DMS53 (cell line): ENCODE results near the gene VAMP8.
"Not testable (repeated sequence)": the region's sequence is repeated elsewhere in the genome, so short reads cannot be mapped to it uniquely, and the experiment has no call there.

ENCODE experiments used
- DNase-seq: peaks from one replicate; lab custom pipeline; 2025; lab: John Stamatoyannopoulos, UW

The VAMP8 gene

GRCh38 chr2:85547089-85547858, 30.1 kb upstream of the VAMP8 start:
- DNase-seq, result no peak

GRCh38 chr2:85547859-85548607, 29.4 kb upstream of the VAMP8 start:
- no peak for DNase-seq

DNA sequence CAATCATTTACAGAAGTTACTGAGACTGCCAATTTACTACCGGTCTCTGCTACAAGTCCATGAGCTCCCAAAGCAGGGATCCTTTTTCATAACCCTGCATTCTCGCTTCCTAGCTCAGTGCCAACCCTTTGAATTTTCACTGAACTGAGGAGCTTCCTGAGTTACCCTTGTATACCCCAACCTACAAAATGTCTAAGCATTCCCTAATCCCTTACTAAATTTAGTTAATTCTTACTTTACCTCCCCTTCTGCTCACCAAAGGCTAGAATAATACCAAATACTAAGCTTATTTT, 28.8 kb upstream of the VAMP8 start:
- DNase-seq, result no peak

DNA sequence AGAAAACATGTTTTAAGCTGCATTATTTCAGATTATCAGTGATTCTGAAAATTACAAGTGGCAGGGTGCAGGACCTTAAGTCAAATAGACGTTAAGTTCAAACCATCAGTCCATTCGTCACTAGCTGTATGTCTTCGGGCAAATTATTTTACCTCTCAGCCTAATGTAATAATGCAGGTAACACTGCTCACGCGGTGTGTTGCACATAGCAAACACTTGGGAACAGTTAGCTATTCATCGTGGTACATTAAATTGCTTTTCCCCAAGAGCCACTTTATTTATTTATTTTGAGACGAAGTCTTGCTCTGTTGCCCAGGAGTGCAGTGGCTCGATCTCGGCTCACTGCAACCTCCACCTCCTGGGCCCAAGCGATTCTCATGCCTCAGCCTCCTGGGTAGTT, 28.3 kb upstream of the VAMP8 start:
- no peak for DNase-seq

DNA sequence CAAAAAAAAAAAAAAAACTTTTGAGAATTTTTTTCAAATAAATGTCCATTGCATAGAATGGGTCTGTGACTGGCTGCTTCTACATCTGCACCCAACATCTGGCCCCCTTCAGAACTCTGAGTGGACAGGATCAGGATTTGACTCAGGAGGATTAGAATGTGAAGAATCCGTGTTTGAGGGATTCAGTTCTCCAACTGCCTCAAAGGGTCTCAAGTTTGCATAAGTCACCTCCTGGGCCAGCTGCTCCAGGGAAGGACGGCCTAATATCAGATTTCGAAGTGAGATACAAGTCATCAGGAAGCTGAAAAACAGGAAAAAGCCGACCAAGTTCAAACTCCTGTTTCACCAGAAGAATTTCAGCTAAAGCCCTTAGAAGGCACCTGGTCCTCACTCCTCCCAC, 27.6 kb upstream of the VAMP8 start:
- no peak for DNase-seq

GRCh38 chr2:85550486-85550885, 26.9 kb upstream of the VAMP8 start:
- DNase-seq, result no peak

GRCh38 chr2:85551698-85552678, 25.4 kb upstream of the VAMP8 start:
- peak; percentile 92 for DNase-seq

GRCh38 chr2:85553184-85553583, 24.2 kb upstream of the VAMP8 start:
- no peak for DNase-seq

DNA sequence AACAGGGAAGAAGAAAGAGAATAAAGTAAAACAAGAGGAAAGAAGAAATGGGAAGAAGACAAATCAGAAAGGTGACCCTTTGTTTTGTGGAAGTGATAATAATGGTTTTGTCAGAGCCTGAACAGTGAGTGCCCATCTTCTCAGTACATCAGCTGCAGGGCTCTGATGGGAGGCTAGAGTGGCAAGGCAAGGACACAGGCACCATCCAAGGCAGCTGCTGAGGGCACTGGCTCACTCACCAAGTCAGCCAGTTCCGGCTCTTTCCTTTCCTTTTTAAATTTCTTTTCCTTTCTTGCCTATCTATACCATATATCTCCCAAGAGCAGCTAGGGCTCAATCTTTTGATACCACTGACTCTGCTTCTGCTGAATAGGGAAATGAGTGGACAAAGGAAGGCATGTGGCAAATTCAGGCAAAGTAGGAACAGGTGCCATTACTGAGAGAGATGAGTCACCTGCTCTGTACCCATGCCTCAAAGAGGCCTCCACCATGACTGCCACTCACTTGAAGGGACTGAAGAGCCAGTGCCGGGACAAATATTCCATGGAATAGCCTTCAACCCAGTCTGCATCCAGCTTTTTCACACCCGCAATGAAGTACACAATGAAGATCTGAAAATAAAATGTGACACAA, 22.3 kb upstream of the VAMP8 start:
- DNase-seq, result peak; percentile 86

DNA sequence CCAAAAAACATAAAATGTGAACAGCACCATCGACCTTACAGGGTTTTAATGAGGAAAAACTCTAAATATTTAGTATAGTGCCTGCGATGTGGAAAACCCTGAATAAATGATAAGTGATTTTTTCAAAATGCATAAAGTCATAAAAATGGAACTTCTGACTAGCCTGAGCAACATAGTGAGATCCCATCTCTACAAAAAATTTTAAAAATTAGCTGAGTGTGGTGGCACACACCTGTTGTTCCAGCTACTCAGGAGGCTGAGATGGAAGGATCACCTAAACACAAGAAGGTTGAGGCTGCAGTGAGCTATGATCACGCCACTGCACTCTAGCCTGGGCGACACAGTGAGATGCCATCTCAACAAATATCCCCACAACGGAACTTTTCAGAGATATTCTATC, 20.3 kb upstream of the VAMP8 start:
- no peak for DNase-seq

GRCh38 chr2:85558160-85558559, 19.2 kb upstream of the VAMP8 start:
- DNase-seq, result no peak

- not testable (repeated sequence) for DNase-seq
Observed at GRCh38 chr2:85560403-85560726, 17.0 kb upstream of the VAMP8 start.

DNA sequence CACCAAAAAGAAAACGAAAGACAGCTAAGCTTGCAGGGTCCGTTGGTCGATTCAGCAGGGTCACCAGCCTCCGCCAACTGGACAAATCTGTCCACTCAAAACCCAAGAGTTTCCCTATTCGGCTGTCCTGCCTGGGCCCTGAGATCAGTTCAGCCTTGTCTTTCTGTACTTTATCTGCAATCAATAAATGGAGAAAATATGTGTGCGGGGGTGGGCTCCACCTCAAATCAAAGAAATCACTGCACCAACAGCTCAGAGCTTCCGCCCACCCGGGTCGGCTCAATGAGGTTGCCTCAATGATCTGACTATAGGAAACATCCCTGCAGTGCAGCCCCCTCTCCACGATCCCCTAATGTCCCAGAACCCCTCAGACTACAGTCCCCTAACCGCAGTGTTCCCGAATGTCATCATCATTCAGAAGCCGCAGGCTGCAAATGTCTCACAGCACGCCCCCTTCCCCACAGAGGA, 16.5 kb upstream of the VAMP8 start:
- DNase-seq, result no peak

DNA sequence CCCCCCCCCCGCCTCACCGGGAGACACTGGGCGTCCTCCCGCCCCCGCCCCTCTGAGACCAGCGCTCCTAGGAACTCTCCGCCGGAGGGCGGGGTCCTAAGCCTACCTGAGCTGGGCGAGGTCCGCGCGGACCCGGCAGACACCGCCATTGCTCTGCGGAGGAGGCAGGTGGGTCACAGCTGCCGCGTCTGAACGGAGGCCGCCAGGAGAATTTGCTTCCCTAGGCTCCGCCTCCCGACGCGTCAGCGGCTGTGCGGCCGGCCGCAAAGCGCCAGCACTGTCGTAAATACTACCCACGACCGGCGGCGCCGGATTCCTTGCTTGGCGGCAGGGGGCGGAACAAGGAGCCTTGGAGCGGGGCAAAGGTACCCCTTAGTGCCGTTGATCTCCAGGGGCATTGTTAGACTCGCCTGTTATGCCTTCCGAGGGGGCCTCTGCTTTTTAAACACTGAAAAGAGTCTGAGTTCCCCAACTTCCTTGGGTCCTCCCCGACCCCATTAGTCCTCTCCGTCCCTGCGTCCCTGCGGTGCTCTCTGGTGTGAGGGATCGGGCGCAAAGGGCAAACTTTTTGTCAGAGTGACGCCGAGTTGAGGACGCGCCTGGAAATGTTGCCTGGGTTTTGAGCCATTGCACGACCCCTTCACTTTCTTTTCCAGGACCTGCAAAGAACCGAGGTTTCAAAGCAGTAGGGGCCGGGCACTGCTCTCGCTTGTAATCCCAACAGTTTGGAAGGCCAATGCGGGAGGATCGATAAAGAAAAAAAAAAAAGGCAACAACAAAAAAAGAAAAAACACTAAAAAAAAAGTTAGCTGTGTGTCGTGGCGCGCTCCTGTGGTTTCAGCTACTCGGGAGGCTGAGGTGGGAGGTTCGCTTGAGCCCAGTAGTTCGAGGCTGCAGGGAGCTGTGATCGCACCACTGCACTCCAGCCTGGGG, 15.8 kb upstream of the VAMP8 start, which contains the start of gene GGCX:
GGCX (minus strand) TSS at position 214 of the 933 bp plus-strand sequence; CDS start at position 149, 65 bp downstream.
- peak; percentile 99 for DNase-seq

- no peak for DNase-seq
Observed at GRCh38 chr2:85564144-85564563, 13.2 kb upstream of the VAMP8 start.

- DNase-seq, result no peak
Observed at GRCh38 chr2:85566265-85566664, 11.1 kb upstream of the VAMP8 start.

DNA sequence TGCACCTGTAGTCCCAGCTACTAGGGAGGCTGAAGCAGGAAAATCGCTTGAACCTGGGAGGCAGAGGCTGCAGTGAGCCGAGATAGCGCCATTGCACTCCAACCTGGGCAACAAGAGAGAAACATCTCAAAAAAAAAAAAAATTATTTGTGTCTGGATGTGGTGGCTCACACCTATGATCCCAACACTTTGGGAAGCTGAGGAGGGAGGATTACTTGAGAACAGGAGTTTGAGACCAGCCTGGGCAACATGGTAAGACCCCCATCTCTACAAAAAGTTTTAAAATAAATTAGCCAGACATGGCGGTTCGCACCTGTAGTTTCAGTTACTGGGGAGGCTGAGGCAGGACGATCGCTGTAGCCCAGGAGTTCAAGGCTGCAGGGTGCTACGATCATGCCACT, 1.6 kb upstream of the VAMP8 start:
- no peak for DNase-seq

DNA sequence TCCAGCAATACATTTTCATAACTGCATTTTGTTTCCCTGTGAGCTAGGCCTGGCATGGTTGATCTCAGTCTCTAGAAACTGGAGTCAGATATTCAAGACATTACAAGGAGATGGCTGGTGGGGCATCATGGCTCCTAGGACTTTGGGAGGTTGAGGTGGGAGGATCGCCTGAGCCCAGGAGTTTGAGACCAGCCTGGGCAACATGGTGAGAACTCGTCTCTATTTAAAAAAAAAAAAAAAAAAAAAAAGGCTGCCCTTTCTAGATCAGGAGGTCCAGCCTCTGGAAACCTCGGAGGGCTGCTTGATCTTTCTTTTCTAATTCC, 362 bp upstream of the VAMP8 start:
- DNase-seq, result no peak

GRCh38 chr2:85578243-85579180, 1.1 kb downstream of the VAMP8 start:
- DNase-seq, result peak; percentile 51
